ENCODE data around the gene TASP1. TPM values are rescaled to one million over a fixed set of nuclear protein-coding genes. Genes with fewer than 3 reads are reported as not detected.
"Not testable (repeated sequence)": the region's sequence is repeated elsewhere in the genome, so short reads cannot be mapped to it uniquely, and the experiment has no call there.

Gene TASP1
- total RNA-seq, 2 experiments from 2014 or later, result 8.2 to 8.9 TPM

- intact Hi-C loops (cut with micrococcal nuclease), result no loop called here
Measured at GRCh38 chr20:13510837-13511488, 127.8 kb downstream of the TASP1 start.

GRCh38 chr20:13507646-13508045 is 131.1 kb downstream of the TASP1 start:
- peaks cover 54% of the 10 kb centered on the region for H3K9me3 Mint-ChIP-seq
- peaks cover 65% of the 10 kb centered on the region for H3K36me3 Mint-ChIP-seq
- no peaks in the 10 kb centered on the region for H3K27me3 Mint-ChIP-seq
- CTCF ChIA-PET, result interaction anchor here (1.2 kb wide), 1 partner anchor 39 kb away, joined by 4 read pairs; no protein-coding TSS in a partner anchor
- DNase-seq, result no peak
- POLR2A ChIA-PET, result no interaction called here
- no peaks in the 10 kb centered on the region for H3K4me1 Mint-ChIP-seq (ENCODE audit: low read depth)
- H3K4me3 Mint-ChIP-seq, result no peak overlapping the region
- intact Hi-C loops (cut with micrococcal nuclease), result no loop called here
- H3K27ac Mint-ChIP-seq, result no peak overlapping the region

More at GRCh38 chr20:13510837-13511488, 127.8 kb downstream of the TASP1 start:
- CTCF ChIA-PET, result no interaction called here
- Mint-ChIP-seq H3K27ac (no peak overlapping the region), H3K4me1 (ENCODE audit: low read depth) (no peaks in the 10 kb centered on the region), H3K36me3 (peaks cover 74% of the 10 kb centered on the region), H3K27me3 (no peaks in the 10 kb centered on the region), H3K9me3 (peaks cover 40% of the 10 kb centered on the region), H3K4me3 (no peak overlapping the region)
- POLR2A ChIA-PET, result no interaction called here
- no peak for DNase-seq

- POLR2A ChIA-PET, result no interaction called here
- H3K4me3 Mint-ChIP-seq, result no peak overlapping the region
- no peaks in the 10 kb centered on the region for H3K4me1 Mint-ChIP-seq (ENCODE audit: low read depth)
- no peak for DNase-seq
- intact Hi-C loops (cut with micrococcal nuclease), result no loop called here
- H3K9me3 Mint-ChIP-seq, result peaks cover 54% of the 10 kb centered on the region
- H3K27ac Mint-ChIP-seq, result no peak overlapping the region
- H3K36me3 Mint-ChIP-seq, result peaks cover 61% of the 10 kb centered on the region
- CTCF ChIA-PET, result interaction anchor here (0.6 kb wide), 1 partner anchor 45 kb away, joined by 3 read pairs; no protein-coding TSS in a partner anchor
- no peaks in the 10 kb centered on the region for H3K27me3 Mint-ChIP-seq
Measured at GRCh38 chr20:13501500-13501899, 137.2 kb downstream of the TASP1 start.

DNA sequence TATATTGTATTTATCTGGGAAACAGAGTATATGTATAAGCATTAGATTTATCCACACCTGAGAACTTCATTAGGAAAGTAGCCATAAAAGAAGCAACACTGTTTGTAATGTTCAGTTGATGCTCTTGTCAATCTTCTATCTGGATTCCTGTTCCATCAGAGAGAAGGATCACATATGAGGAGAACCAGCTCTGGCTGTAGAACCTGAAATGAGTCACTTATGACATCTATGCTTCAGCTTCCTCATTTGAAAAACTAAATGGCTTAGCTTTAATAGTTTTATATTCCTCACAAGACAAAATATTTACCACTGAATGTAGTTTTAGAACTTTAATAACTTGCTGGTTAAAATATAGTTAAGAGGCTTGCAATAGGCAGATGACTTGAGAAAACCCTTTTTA is 144.7 kb downstream of the TASP1 start:
- H3K9me3 Mint-ChIP-seq, result peaks cover 7% of the 10 kb centered on the region
- H3K27ac Mint-ChIP-seq, result no peak overlapping the region
- CTCF ChIA-PET, result no interaction called here

GRCh38 chr20:13493143-13493542 is 145.6 kb downstream of the TASP1 start:
- CTCF ChIA-PET, result interaction anchor here (1.5 kb wide), 1 partner anchor 54 kb away, joined by 4 read pairs; no protein-coding TSS in a partner anchor
- peaks cover 6% of the 10 kb centered on the region for H3K9me3 Mint-ChIP-seq
- POLR2A ChIA-PET, result no interaction called here
- no peaks in the 10 kb centered on the region for H3K4me1 Mint-ChIP-seq (ENCODE audit: low read depth)
- intact Hi-C loops (cut with micrococcal nuclease), result no loop called here
- H3K36me3 Mint-ChIP-seq, result peaks cover 13% of the 10 kb centered on the region
- no peak overlapping the region for H3K4me3 Mint-ChIP-seq
- H3K27ac Mint-ChIP-seq, result no peak overlapping the region
- no peaks in the 10 kb centered on the region for H3K27me3 Mint-ChIP-seq
- no peak for DNase-seq

More for the DNA sequence above, 144.7 kb downstream of the TASP1 start:
- H3K27me3 Mint-ChIP-seq, result no peaks in the 10 kb centered on the region
- no peak for DNase-seq
- peaks cover 18% of the 10 kb centered on the region for H3K36me3 Mint-ChIP-seq
- H3K4me3 Mint-ChIP-seq, result no peak overlapping the region
- POLR2A ChIA-PET, result no interaction called here
- H3K4me1 Mint-ChIP-seq (ENCODE audit: low read depth), result no peaks in the 10 kb centered on the region
- intact Hi-C loops (cut with micrococcal nuclease), result no loop called here

DNA sequence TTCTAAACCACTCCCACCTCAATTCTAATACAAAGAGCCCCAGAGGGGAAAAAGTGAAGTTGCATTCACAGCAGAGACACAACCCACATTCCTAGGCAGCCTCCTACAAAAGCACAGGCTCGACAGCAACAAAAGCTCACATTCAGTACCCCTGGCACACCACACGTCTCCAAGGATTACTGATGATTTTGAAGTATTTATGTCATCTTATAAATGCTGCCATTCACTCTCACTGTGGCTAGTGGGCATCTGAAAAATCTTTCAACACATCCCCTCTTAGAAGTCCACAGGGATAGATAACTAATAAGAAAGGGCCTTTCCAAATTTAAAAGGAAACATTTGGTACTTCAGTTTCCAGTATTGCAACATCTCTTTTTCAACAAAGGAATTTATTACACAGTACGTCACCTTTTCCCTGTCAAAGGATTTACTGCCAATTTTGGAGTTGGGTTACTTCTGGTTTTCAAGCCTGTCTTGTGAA is 146.7 kb downstream of the TASP1 start:
- Mint-ChIP-seq H3K4me1 (ENCODE audit: low read depth) (no peaks in the 10 kb centered on the region), H3K27me3 (no peaks in the 10 kb centered on the region), H3K4me3 (no peak overlapping the region), H3K9me3 (no peaks in the 10 kb centered on the region), H3K27ac (no peak overlapping the region), H3K36me3 (peaks cover 5% of the 10 kb centered on the region)
- intact Hi-C loops (cut with micrococcal nuclease), result no loop called here
- ChIA-PET CTCF (interaction anchor here (1.5 kb wide), 1 partner anchor 55 kb away, joined by 4 read pairs; no protein-coding TSS in a partner anchor), POLR2A (no interaction called here)
- DNase-seq, result no peak

DNA sequence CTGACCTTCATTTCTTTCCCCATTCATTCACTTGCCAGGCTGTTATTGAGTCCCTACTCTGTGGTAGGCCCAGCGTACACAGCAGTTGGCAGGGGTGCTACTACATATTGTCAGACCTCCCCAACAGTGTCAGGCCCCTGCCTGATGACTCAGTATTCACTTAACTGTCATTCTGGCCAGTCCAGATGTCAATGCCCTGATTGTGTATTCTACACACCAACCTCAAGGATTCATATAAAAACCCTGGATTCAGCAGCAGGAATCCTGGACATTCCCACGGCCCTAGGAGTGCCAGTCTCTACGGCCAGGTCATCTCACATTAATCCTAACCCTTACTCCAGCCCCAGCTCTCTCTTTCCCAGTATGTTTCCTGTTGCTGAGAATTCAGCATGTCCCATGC is 151.5 kb downstream of the TASP1 start:
- Mint-ChIP-seq H3K27me3 (no peaks in the 10 kb centered on the region), H3K27ac (no peak overlapping the region), H3K36me3 (peaks cover 27% of the 10 kb centered on the region), H3K4me1 (ENCODE audit: low read depth) (no peaks in the 10 kb centered on the region), H3K9me3 (peaks cover 3% of the 10 kb centered on the region), H3K4me3 (no peak overlapping the region)
- POLR2A ChIA-PET, result no interaction called here
- DNase-seq, result no peak
- intact Hi-C loops (cut with micrococcal nuclease), result no loop called here
- CTCF ChIA-PET, result interaction anchor here (0.6 kb wide), 1 partner anchor 62 kb away, joined by 3 read pairs; no protein-coding TSS in a partner anchor

GRCh38 chr20:13486694-13487093 is 152.0 kb downstream of the TASP1 start:
- Mint-ChIP-seq H3K27ac (no peak overlapping the region), H3K4me1 (ENCODE audit: low read depth) (no peaks in the 10 kb centered on the region), H3K36me3 (peaks cover 32% of the 10 kb centered on the region), H3K27me3 (no peaks in the 10 kb centered on the region), H3K9me3 (peaks cover 6% of the 10 kb centered on the region), H3K4me3 (no peak overlapping the region)
- intact Hi-C loops (cut with micrococcal nuclease), result no loop called here
- POLR2A ChIA-PET, result no interaction called here
- CTCF ChIA-PET, result no interaction called here
- DNase-seq, result no peak

DNA sequence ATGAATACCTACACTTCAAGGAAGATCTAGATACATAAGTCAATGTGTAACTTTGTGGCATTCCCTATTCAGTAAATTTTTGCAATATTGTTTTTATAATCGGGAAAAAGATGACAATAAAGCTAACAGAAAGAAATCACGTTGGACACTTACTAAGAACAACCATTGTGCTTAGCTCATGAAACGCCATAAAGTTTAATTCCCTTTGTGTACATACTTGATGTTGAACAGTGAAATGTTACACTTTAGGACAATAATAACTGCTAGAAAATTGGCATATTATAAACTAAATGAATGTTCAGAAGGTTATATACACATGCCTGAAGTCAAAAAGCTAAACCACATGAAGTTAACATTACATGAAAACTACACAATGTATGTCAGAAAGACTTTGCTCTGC is 153.2 kb downstream of the TASP1 start:
- Mint-ChIP-seq H3K4me1 (ENCODE audit: low read depth) (no peaks in the 10 kb centered on the region), H3K4me3 (no peak overlapping the region), H3K27ac (no peak overlapping the region), H3K27me3 (no peaks in the 10 kb centered on the region), H3K9me3 (peaks cover 14% of the 10 kb centered on the region), H3K36me3 (peaks cover 40% of the 10 kb centered on the region)
- POLR2A ChIA-PET, result no interaction called here
- DNase-seq, result no peak
- intact Hi-C loops (cut with micrococcal nuclease), result no loop called here
- CTCF ChIA-PET, result interaction anchor here (0.6 kb wide), 1 partner anchor 17 kb away, joined by 3 read pairs; no protein-coding TSS in a partner anchor

- Mint-ChIP-seq H3K9me3 (peaks cover 14% of the 10 kb centered on the region), H3K36me3 (peaks cover 41% of the 10 kb centered on the region)
- POLR2A ChIA-PET; H3K27ac Mint-ChIP-seq; intact Hi-C loops (cut with micrococcal nuclease); DNase-seq; H3K4me1 Mint-ChIP-seq (ENCODE audit: low read depth); H3K27me3 Mint-ChIP-seq; H3K4me3 Mint-ChIP-seq; CTCF ChIA-PET: not testable (repeated sequence)
Measured at GRCh38 chr20:13485019-13485418, 153.7 kb downstream of the TASP1 start.

DNA sequence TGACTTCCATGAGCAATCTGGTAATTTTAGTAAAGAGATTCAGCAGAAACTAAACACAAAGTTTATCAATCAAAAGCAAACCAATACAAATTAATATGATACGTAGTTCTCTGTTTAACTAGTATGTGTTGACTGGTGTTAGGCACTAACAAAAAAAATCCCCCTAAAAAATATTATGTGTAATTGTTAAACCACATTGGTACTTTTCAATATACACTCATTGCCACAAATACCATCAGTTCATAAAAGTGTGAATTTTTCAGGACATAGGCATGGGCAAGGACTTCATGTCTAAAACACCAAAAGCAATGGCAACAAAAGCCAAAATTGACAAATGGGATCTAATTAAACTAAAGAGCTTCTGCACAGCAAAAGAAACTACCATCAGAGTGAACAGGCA is 155.3 kb downstream of the TASP1 start:
- POLR2A ChIA-PET, result not testable (repeated sequence)

GRCh38 chr20:13478366-13478765 is 160.4 kb downstream of the TASP1 start:
- Mint-ChIP-seq H3K27ac (no peak overlapping the region), H3K9me3 (peaks cover 21% of the 10 kb centered on the region), H3K4me3 (no peak overlapping the region), H3K4me1 (ENCODE audit: low read depth) (no peaks in the 10 kb centered on the region), H3K27me3 (no peaks in the 10 kb centered on the region), H3K36me3 (peaks cover 41% of the 10 kb centered on the region)
- ChIA-PET CTCF (no interaction called here), POLR2A (no interaction called here)
- intact Hi-C loops (cut with micrococcal nuclease), result no loop called here
- no peak for DNase-seq

More for the DNA sequence above, 155.3 kb downstream of the TASP1 start:
- intact Hi-C loops (cut with micrococcal nuclease); CTCF ChIA-PET; H3K4me1 Mint-ChIP-seq (ENCODE audit: low read depth); H3K4me3 Mint-ChIP-seq; DNase-seq; H3K27me3 Mint-ChIP-seq; H3K27ac Mint-ChIP-seq: not testable (repeated sequence)
- peaks cover 43% of the 10 kb centered on the region for H3K36me3 Mint-ChIP-seq
- peaks cover 14% of the 10 kb centered on the region for H3K9me3 Mint-ChIP-seq

DNA sequence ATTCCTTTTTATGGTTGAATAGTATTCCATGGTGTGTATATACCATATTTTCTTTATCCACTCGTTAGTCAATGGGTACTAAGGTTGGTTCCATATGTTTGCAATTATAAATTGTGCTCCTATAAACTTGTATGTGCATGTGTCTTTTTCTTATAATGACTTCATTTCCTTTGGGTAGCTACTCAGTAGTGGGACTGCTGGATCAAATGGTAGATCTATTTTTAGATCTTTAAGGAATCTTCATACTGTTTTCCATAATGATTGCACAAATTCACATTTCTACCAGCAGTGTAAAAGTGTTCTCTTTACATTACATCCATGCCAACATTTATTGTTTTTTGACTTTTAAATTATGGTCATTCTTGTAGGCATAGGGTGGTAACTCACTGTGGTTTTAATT is 164.3 kb downstream of the TASP1 start:
- H3K4me1 Mint-ChIP-seq (ENCODE audit: low read depth), result no peaks in the 10 kb centered on the region
- intact Hi-C loops (cut with micrococcal nuclease), result no loop called here
- H3K36me3 Mint-ChIP-seq, result peaks cover 27% of the 10 kb centered on the region
- ChIA-PET CTCF (no interaction called here), POLR2A (no interaction called here)
- H3K27me3 Mint-ChIP-seq, result no peaks in the 10 kb centered on the region
- no peak for DNase-seq
- H3K27ac Mint-ChIP-seq, result no peak overlapping the region
- no peak overlapping the region for H3K4me3 Mint-ChIP-seq
- peaks cover 15% of the 10 kb centered on the region for H3K9me3 Mint-ChIP-seq
